DMS 273 (cell line): ENCODE results near the gene SMARCD2.
A peak's percentile ranks its signal among the peaks of the same experiment; 100 is the strongest.

Source experiments
- DNase-seq: peaks from one replicate; lab custom pipeline; 2025; ENCODE audit not compliant: unreplicated experiment; lab: John Stamatoyannopoulos, UW

SMARCD2 gene

GRCh38 chr17:63853260-63853659 is 10.8 kb upstream of the SMARCD2 start:
- no peak for DNase-seq

- DNase-seq: no peak
Observed at GRCh38 chr17:63850401-63850800, 7.9 kb upstream of the SMARCD2 start.

- DNase-seq: peak; percentile 30
Observed at GRCh38 chr17:63848834-63849689, 6.6 kb upstream of the SMARCD2 start.

GRCh38 chr17:63847525-63848249 is 5.2 kb upstream of the SMARCD2 start:
- DNase-seq: peak; percentile 27

GRCh38 chr17:63845509-63845908 is 3.0 kb upstream of the SMARCD2 start:
- no peak for DNase-seq

- DNase-seq: no peak
Observed at GRCh38 chr17:63843910-63844677, 1.6 kb upstream of the SMARCD2 start.

- DNase-seq: peak; percentile 77
Observed at GRCh38 chr17:63843387-63843888, 953 bp upstream of the SMARCD2 start.

GRCh38 chr17:63842173-63842539 is 329 bp downstream of the SMARCD2 start:
- DNase-seq: no peak

GRCh38 chr17:63841350-63842172 is 924 bp downstream of the SMARCD2 start:
- peak; percentile 68 for DNase-seq

- no peak for DNase-seq
Observed at GRCh38 chr17:63840591-63841349, 1.7 kb downstream of the SMARCD2 start.

- DNase-seq: peak; percentile 46
Observed at GRCh38 chr17:63838631-63839171, 3.8 kb downstream of the SMARCD2 start.

- no peak for DNase-seq
Observed at GRCh38 chr17:63837962-63838600, 4.4 kb downstream of the SMARCD2 start.

GRCh38 chr17:63837480-63837879 is 5.0 kb downstream of the SMARCD2 start:
- DNase-seq: no peak

GRCh38 chr17:63836811-63837210 is 5.7 kb downstream of the SMARCD2 start:
- no peak for DNase-seq

- DNase-seq: no peak
Observed at GRCh38 chr17:63835167-63835720, 7.2 kb downstream of the SMARCD2 start.

GRCh38 chr17:63834431-63835166 is 7.9 kb downstream of the SMARCD2 start:
- peak; percentile 95 for DNase-seq

- DNase-seq: no peak
Observed at GRCh38 chr17:63833741-63834373, 8.6 kb downstream of the SMARCD2 start.
